CD14-positive monocyte (primary cell): Measurements from ENCODE around the gene TIAM2. TPM values are rescaled to one million over a fixed set of nuclear protein-coding genes. Genes with fewer than 3 reads are reported as not detected.
A peak's percentile ranks its signal among the peaks of the same experiment; 100 is the strongest.

ENCODE experiments used
- DNase-seq, 3 donors: peaks; one replicate each; pipeline ENCODE4 v3.0.0-alpha.2; 2011 to 2022
- H2AFZ ChIP-seq: 2 replicates; pipeline ENCODE4 v1.6.0; 2012; ENCODE audit warnings: mild to moderate bottlenecking, low read depth, low read length, inconsistent platforms; ENCODE audit not compliant: insufficient read depth, poor library complexity, severe bottlenecking
- H3K27ac ChIP-seq, 2 donors: 1 replicate in 1 of 2; 2 replicates in 1 of 2; pipeline ENCODE4 v1.5.1; 2012 to 2013; ENCODE audit warnings: low read length in 2 of 2, control low read depth in 1 of 2, inconsistent platforms in 1 of 2, low read depth in 1 of 2, mild to moderate bottlenecking in 1 of 2
- H3K27me3 ChIP-seq, 2 donors: one replicate each; pipeline versions ENCODE4 v1.6.0 to v1.6.1; 2011 to 2013; ENCODE audit warnings: low read length in 2 of 2; ENCODE audit not compliant: control insufficient read depth in 2 of 2, insufficient read depth in 2 of 2
- H3K36me3 ChIP-seq, 2 donors: replicated peaks in 1 of 2; 1 replicate in 1 of 2; 2 replicates in 1 of 2; pipeline versions ENCODE4 v1.5.1 to v1.6.1; 2012 to 2013; ENCODE audit warnings: low read length in 2 of 2, control low read depth in 1 of 2, inconsistent platforms in 1 of 2, mild to moderate bottlenecking in 1 of 2; ENCODE audit not compliant: insufficient read depth in 2 of 2, control insufficient read depth in 1 of 2
- H3K4me1 ChIP-seq, 2 donors: 1 replicate in 1 of 2; 2 replicates in 1 of 2; pipeline versions ENCODE4 v1.5.1 to v1.6.1; 2012 to 2013; ENCODE audit warnings: low read length in 2 of 2, control low read depth in 1 of 2, inconsistent platforms in 1 of 2, mild to moderate bottlenecking in 1 of 2, moderate library complexity in 1 of 2; ENCODE audit not compliant: insufficient read depth in 2 of 2, control insufficient read depth in 1 of 2
- H3K4me2 ChIP-seq: replicated peaks from 2 replicates; pipeline ENCODE3; 2012; ENCODE audit warnings: low read length, moderate library complexity, mild to moderate bottlenecking; ENCODE audit not compliant: poor library complexity, severe bottlenecking; ENCODE audit errors: extremely low read depth
- H3K4me3 ChIP-seq, 3 experiments: fragments of 200-600 bp in 1 of 3; sonication (generic) in 1 of 3; replicated peaks in 1 of 3; 1 replicate in 2 of 3; 2 replicates in 1 of 3; pipeline ENCODE4 v1.5.1; 2011 to 2013; ENCODE audit warnings: low read length in 3 of 3, mild to moderate bottlenecking in 3 of 3, control low read depth in 2 of 3, low read depth in 2 of 3, inconsistent platforms in 1 of 3, moderate library complexity in 1 of 3
- H3K79me2 ChIP-seq: 2 replicates; pipeline ENCODE4 v1.6.0; 2012; ENCODE audit warnings: mild to moderate bottlenecking, control low read depth, inconsistent platforms, low read length, moderate library complexity; ENCODE audit not compliant: insufficient read depth
- H3K9ac ChIP-seq: 2 replicates; pipeline ENCODE4 v1.6.0; 2017; ENCODE audit warnings: low read length, mild to moderate bottlenecking; ENCODE audit not compliant: insufficient read depth, poor library complexity, severe bottlenecking
- H3K9me3 ChIP-seq, 2 donors: replicated peaks in 1 of 2; 1 replicate in 1 of 2; 2 replicates in 1 of 2; pipeline versions ENCODE4 v1.5.1 to v1.6.1; 2012 to 2013; ENCODE audit warnings: low read length in 2 of 2, control low read depth in 1 of 2; ENCODE audit not compliant: control insufficient read depth in 1 of 2, insufficient read depth in 1 of 2
- H4K20me1 ChIP-seq: 2 replicates; pipeline ENCODE4 v1.6.0; 2012; ENCODE audit warnings: mild to moderate bottlenecking, low read length, control low read depth, moderate library complexity; ENCODE audit not compliant: insufficient read depth
- H3K27ac Mint-ChIP-seq, 7 donors: one replicate each; pipeline ENCODE4 v1.8.0; 2020; ENCODE audit warnings: mild to moderate bottlenecking in 7 of 7, mixed read lengths in 7 of 7, moderate library complexity in 6 of 7, inconsistent platforms in 2 of 7
- H3K27me3 Mint-ChIP-seq, 3 donors: one replicate each; pipeline ENCODE4 v1.8.0; 2021 to 2022; ENCODE audit warnings: low read depth in 3 of 3, mild to moderate bottlenecking in 3 of 3, mixed read lengths in 3 of 3, moderate library complexity in 3 of 3, inconsistent platforms in 1 of 3
- H3K36me3 Mint-ChIP-seq, 2 donors: one replicate each; pipeline ENCODE4 v1.8.0; 2020; ENCODE audit warnings: mixed read lengths in 2 of 2, inconsistent platforms in 1 of 2, mild to moderate bottlenecking in 1 of 2
- H3K4me1 Mint-ChIP-seq: one replicate; pipeline ENCODE4 v1.8.0; 2020; ENCODE audit warnings: mild to moderate bottlenecking, mixed read lengths
- H3K4me3 Mint-ChIP-seq, 2 donors: one replicate each; pipeline ENCODE4 v1.8.0; 2020; ENCODE audit warnings: mild to moderate bottlenecking in 2 of 2, mixed read lengths in 2 of 2, moderate library complexity in 1 of 2
- H3K9me3 Mint-ChIP-seq, 7 donors: one replicate each; pipeline ENCODE4 v1.8.0; 2020 to 2022; ENCODE audit warnings: mixed read lengths in 7 of 7, mild to moderate bottlenecking in 6 of 7, moderate library complexity in 6 of 7, inconsistent platforms in 2 of 7
- WGBS: methylation state at CpG from one replicate; pipeline ENCODE4 v1.1.5; 2013; ENCODE audit warnings: missing lambda C conversion rate; ENCODE audit not compliant: insufficient coverage; 5-methylcytosine and 5-hydroxymethylcytosine counted together
- intact Hi-C, 2 donors: fragments of 100-400 bp; cut with micrococcal nuclease; formaldehyde crosslinking; loops; one replicate each; pipeline versions ENCODE4 v1.15.0 to v1.15.1; 2023
- polyA plus RNA-seq, 3 donors: library from polyadenylated mRNA; depleted of rRNA in 1 of 3; unstranded in 2 of 3; stranded (reverse) in 1 of 3; fragments of 300-500 nt in 2 of 3; fragments of >200 nt in 1 of 3; fragmentation: Illumina TruSeq in 2 of 3; gene quantifications; 1 replicate in 2 of 3; 2 replicates in 1 of 3; pipeline ENCODE4 v1.2.3, GENCODE V29; 2012 to 2021
- TF ChIP-seq, protein P1 (sequence below): fragments of 200-600 bp; IDR thresholded peaks from one replicate; pipeline ENCODE4 v1.8.0; 2022; ENCODE audit warnings: antibody characterized with exemption, mild to moderate bottlenecking

The TIAM2 gene
- polyA plus RNA-seq, 3 donors = 0.25 to 4.2 (median 0.67) TPM

DNA sequence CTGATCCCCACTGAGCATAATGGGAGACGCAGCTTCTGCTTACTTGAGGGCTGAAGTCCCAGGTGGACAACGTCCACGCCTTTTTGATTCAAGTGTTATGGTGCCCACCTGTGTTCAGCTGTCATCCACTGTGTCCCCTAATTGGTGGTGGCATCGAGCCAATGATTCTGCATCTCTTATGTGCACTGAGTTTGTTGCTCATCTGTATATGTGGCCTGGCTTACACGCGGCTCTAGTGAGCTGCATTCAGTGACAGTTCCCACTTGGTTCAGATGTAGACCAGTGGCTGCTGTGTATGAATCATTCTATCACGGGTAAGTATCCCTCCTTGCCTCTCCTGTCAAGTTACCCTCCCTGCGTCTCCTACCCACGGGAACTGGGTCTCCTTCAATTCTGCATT lies 137.5 kb downstream of the TIAM2 start:
- Mint-ChIP-seq H3K27ac (peak overlapping the region in 1 of 7 donors; percentile 16), H3K36me3 (no peaks in the 10 kb centered on the region), H3K4me3 (no peak overlapping the region), H3K4me1 (no peaks in the 10 kb centered on the region), H3K27me3 (peaks cover 0 to 3% (median 2%) of the 10 kb centered on the region in 3 donors), H3K9me3 (peaks cover 0 to 3% (median 0%) of the 10 kb centered on the region in 7 donors)
- Histone ChIP-seq H3K4me3 (no peak overlapping the region), H3K27ac (no peak overlapping the region), H3K9me3 (no peaks in the 10 kb centered on the region), H3K79me2 (no peaks in the 10 kb centered on the region), H3K4me1 (no peaks in the 10 kb centered on the region), H3K36me3 (no peaks in the 10 kb centered on the region), H3K27me3 (no peaks in the 10 kb centered on the region), H3K4me2 (no peak overlapping the region), H3K9ac (no peak overlapping the region), H2AFZ (no peak overlapping the region), H4K20me1 (no peaks in the 10 kb centered on the region)
- DNase-seq = no peak
- TF ChIP-seq, protein P1, sequence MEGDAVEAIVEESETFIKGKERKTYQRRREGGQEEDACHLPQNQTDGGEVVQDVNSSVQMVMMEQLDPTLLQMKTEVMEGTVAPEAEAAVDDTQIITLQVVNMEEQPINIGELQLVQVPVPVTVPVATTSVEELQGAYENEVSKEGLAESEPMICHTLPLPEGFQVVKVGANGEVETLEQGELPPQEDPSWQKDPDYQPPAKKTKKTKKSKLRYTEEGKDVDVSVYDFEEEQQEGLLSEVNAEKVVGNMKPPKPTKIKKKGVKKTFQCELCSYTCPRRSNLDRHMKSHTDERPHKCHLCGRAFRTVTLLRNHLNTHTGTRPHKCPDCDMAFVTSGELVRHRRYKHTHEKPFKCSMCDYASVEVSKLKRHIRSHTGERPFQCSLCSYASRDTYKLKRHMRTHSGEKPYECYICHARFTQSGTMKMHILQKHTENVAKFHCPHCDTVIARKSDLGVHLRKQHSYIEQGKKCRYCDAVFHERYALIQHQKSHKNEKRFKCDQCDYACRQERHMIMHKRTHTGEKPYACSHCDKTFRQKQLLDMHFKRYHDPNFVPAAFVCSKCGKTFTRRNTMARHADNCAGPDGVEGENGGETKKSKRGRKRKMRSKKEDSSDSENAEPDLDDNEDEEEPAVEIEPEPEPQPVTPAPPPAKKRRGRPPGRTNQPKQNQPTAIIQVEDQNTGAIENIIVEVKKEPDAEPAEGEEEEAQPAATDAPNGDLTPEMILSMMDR = no peak
- intact Hi-C loops = no loop called here
- 95% methylated on average over 6 of the region's 9 CpGs for WGBS

DNA sequence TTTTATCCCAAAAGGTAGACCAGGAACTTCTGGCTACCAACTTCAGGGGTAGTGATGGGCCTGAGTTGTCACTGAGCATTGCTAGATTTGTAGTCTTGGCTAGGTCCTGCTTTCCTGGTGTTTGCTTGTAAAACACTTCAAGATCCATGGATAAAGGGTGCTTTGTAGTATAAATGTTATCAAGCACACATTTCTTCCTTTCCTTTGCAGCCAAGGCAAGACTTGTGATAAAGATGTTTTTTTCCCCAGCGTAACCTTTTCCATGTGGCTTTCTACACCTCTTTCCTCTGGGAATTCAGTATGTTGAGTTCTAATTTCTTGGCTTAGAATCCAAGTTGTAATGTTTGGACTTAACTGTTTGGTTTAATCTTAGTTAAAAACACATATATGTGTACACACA lies 145.9 kb downstream of the TIAM2 start:
- Mint-ChIP-seq H3K4me3 (no peak overlapping the region), H3K27ac (no peak overlapping the region), H3K27me3 (no peaks in the 10 kb centered on the region), H3K4me1 (peaks cover 17% of the 10 kb centered on the region), H3K9me3 (peaks cover 0 to 3% (median 0%) of the 10 kb centered on the region in 7 donors), H3K36me3 (no peaks in the 10 kb centered on the region)
- no peaks in the 10 kb centered on the region for H3K9me3 ChIP-seq
- H3K4me2 ChIP-seq = no peak overlapping the region
- H3K9ac ChIP-seq = no peak overlapping the region
- TF ChIP-seq, protein P1 = no peak
- no peak for DNase-seq
- H3K4me3 ChIP-seq = no peak overlapping the region
- WGBS = no CpG with 5 or more reads among the region's 1 CpG
- no peaks in the 10 kb centered on the region for H3K27me3 ChIP-seq
- no peaks in the 10 kb centered on the region for H3K36me3 ChIP-seq
- H3K79me2 ChIP-seq = no peaks in the 10 kb centered on the region
- intact Hi-C loops = no loop called here
- no peak overlapping the region for H3K27ac ChIP-seq
- H3K4me1 ChIP-seq = peaks cover 0 to 11% of the 10 kb centered on the region in 2 donors
- no peak overlapping the region for H2AFZ ChIP-seq
- H4K20me1 ChIP-seq = no peaks in the 10 kb centered on the region
